Lower lobe of right lung (tissue), 2 donors: ENCODE data around the gene PSME3. TPM values are rescaled to one million over a fixed set of nuclear protein-coding genes. Genes with fewer than 3 reads are reported as not detected.

Experiments
- ATAC-seq, 2 donors: fragments of 200-7000 bp; cut with Tn5 transposase; one replicate each; pipeline ENCODE4 v1.9.1; 2020 to 2022; ENCODE audit warnings: mild to moderate bottlenecking in 2 of 2, moderate library complexity in 2 of 2
- DNase-seq: peaks from one replicate; pipeline ENCODE4 v3.0.0-alpha.2; 2020
- H3K27ac ChIP-seq: fragments of 200-600 bp; one replicate; pipeline ENCODE4 v1.8.0; 2022
- H3K27me3 ChIP-seq: fragments of 200-600 bp; one replicate; pipeline ENCODE4 v1.8.0; 2022; ENCODE audit warnings: low read depth
- H3K36me3 ChIP-seq: fragments of 200-600 bp; one replicate; pipeline ENCODE4 v1.8.0; 2022; ENCODE audit warnings: mild to moderate bottlenecking
- H3K4me1 ChIP-seq: fragments of 200-600 bp; one replicate; pipeline ENCODE4 v1.8.0; 2022
- H3K4me3 ChIP-seq: fragments of 200-600 bp; one replicate; pipeline ENCODE4 v1.8.0; 2022; ENCODE audit warnings: mild to moderate bottlenecking
- H3K9me3 ChIP-seq: fragments of 200-600 bp; one replicate; pipeline ENCODE4 v1.8.0; 2022
- intact Hi-C: fragments of 100-400 bp; cut with DNase I; formaldehyde crosslinking; loops from one replicate; pipeline ENCODE4 v1.11.0; 2022
- total RNA-seq: library from RNA; stranded (reverse); fragmentation: NEBNext Ultra II Directional; extraction: Animal tissue kit (Norgen Biotek cat#: 25700); gene quantifications from one replicate; pipeline ENCODE4 v1.2.1, GENCODE V29; 2021
- TF ChIP-seq, protein P1 (sequence below): fragments of 200-600 bp; IDR thresholded peaks from one replicate; pipeline ENCODE4 v1.8.0; 2022; ENCODE audit warnings: antibody characterized with exemption, mild to moderate bottlenecking
- donor health status: DM: no; HTN: yes; CAD: no; lungs with severe emphysema.

The PSME3 gene
- total RNA-seq, 1 donor from 2014 or later = 81.6 TPM

DNA sequence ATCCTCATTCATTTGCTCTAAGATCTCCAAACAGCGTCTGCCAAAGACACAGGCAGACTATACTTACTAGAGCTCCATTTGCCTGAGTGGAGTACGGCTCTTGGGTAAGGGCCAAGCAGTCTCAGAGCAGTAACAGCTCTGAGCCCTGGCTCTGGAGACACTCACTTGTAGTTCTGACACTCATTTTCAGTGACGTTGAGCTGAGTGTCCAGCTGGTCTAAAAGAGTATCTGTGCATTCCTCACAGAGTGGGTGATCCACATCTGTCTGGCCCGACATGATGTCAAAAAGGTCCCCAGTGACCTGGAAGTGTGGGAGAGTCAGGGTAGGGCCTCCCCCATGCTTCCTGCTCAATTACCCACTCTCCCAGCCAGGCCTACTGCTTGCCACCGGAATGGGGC, 14.8 kb upstream of the PSME3 start:
- H3K4me3 ChIP-seq = no peak overlapping the region
- peaks cover 17% of the 10 kb centered on the region for H3K4me1 ChIP-seq
- ATAC-seq (no peak), DNase-seq (no peak)
- intact Hi-C loops = no loop called here
- no peaks in the 10 kb centered on the region for H3K9me3 ChIP-seq
- H3K27ac ChIP-seq = no peak overlapping the region
- peaks cover 94% of the 10 kb centered on the region for H3K36me3 ChIP-seq
- no peaks in the 10 kb centered on the region for H3K27me3 ChIP-seq
- TF ChIP-seq, protein P1, sequence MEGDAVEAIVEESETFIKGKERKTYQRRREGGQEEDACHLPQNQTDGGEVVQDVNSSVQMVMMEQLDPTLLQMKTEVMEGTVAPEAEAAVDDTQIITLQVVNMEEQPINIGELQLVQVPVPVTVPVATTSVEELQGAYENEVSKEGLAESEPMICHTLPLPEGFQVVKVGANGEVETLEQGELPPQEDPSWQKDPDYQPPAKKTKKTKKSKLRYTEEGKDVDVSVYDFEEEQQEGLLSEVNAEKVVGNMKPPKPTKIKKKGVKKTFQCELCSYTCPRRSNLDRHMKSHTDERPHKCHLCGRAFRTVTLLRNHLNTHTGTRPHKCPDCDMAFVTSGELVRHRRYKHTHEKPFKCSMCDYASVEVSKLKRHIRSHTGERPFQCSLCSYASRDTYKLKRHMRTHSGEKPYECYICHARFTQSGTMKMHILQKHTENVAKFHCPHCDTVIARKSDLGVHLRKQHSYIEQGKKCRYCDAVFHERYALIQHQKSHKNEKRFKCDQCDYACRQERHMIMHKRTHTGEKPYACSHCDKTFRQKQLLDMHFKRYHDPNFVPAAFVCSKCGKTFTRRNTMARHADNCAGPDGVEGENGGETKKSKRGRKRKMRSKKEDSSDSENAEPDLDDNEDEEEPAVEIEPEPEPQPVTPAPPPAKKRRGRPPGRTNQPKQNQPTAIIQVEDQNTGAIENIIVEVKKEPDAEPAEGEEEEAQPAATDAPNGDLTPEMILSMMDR = no peak

DNA sequence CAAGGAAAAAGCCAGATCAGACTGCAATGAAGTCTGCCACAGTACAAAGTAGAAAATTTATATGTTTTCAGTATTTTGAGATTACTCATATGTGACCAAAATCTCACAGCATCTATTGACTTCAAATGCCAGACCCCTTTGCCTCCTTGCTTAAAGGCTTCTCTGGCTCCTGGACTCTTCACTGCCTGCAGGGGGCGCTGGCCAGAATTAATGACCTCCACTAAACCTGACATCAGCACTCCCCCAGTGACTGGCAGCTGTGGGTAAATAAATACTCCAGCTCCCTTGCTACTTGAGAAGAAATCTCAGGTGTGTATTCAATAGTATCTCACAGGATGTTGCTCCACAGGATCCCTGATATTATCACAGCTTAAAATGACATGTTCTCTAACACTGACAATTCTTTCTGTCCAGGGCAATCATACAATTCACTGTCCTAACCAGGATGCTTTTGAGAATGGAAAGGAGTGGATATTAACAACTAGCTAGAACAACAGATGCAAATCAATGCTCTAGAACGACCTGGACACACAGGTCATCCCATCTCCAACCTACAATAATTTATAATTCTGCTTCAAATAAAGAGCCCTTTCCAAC, 13.2 kb upstream of the PSME3 start:
- Histone ChIP-seq H3K4me1 (peaks cover 19% of the 10 kb centered on the region), H3K4me3 (no peak overlapping the region), H3K36me3 (peaks cover 78% of the 10 kb centered on the region)

DNA sequence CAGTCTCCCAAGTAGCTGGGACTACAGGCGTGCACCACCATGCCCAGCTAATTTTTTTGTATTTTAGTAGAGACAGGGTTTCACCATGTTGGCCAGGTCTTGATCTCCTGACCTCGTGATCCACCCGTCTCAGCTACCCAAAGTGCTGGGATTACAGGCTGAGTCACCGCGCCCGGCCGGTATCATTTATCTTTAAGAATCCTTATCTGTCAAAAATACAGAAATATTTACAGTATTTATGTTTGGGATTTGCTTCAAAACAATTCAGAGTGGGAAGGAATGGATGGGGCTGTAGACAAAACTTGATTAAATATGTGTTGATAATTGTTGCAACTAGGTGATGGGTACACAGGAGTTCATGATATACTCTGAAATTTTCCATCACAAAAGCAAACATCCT, 12.0 kb upstream of the PSME3 start:
- TF ChIP-seq, protein P1 = no peak
- intact Hi-C loops = no loop called here
- no peaks in the 10 kb centered on the region for H3K9me3 ChIP-seq

More for the DNA sequence above, 13.2 kb upstream of the PSME3 start:
- ATAC-seq = no peak
- H3K9me3 ChIP-seq = no peaks in the 10 kb centered on the region
- peak; percentile 73 for DNase-seq
- no peaks in the 10 kb centered on the region for H3K27me3 ChIP-seq
- H3K27ac ChIP-seq = no peak overlapping the region
- intact Hi-C loops = no loop called here
- TF ChIP-seq, protein P1 = peak; percentile 72

DNA sequence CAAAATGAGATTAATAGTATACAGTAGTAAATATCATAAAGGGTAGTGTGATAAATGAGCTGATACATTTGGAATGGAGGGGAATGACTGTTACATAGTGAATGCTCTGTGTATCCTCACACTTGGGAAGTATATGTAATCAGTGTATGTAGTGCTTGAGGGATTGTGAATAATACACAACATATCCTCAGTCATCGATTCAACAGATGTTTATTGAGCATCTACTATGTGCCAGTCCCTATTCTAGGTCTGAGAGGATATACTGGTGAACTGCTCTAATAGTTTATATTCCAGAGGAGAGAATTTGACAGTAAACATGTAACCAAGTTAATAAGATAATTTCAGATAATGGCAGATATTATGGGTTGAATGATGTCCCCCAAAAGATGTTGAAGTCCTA, 5.7 kb upstream of the PSME3 start:
- ATAC-seq (no peak), DNase-seq (no peak)
- TF ChIP-seq, protein P1 = no peak
- Histone ChIP-seq H3K4me3 (no peak overlapping the region), H3K27ac (no peak overlapping the region), H3K27me3 (no peaks in the 10 kb centered on the region), H3K9me3 (no peaks in the 10 kb centered on the region), H3K36me3 (peaks cover 3% of the 10 kb centered on the region), H3K4me1 (peaks cover 16% of the 10 kb centered on the region)
- intact Hi-C loops = no loop called here

More for the DNA sequence above, 12.0 kb upstream of the PSME3 start:
- Histone ChIP-seq H3K27me3 (no peaks in the 10 kb centered on the region), H3K4me3 (no peak overlapping the region), H3K36me3 (peaks cover 66% of the 10 kb centered on the region), H3K4me1 (peaks cover 19% of the 10 kb centered on the region), H3K27ac (no peak overlapping the region)
- no peak for DNase-seq
- no peak for ATAC-seq

DNA sequence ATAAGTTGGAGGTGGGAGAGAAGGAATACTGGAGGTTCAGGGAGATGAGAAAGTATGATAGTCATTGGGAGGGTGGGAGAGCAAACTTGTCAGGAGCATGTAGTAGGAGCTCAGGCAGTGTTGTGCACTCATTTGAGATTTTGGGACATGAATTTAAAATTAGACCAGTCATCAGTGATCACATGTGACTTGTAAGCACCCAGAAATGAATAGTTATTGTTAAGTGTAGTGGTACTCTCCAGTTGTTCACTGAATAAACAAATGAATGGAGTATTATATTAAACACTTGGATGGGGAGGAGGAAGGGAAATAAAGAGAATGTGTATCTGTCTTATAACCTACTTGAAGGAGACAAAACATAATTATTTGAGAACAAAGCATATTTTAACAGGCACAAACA, 2.2 kb upstream of the PSME3 start:
- TF ChIP-seq, protein P1 = no peak
- ATAC-seq (no peak), DNase-seq (no peak)
- no peak overlapping the region for H3K27ac ChIP-seq
- intact Hi-C loops = no loop called here
- H3K27me3 ChIP-seq = no peaks in the 10 kb centered on the region
- H3K36me3 ChIP-seq = peaks cover 14% of the 10 kb centered on the region
- H3K4me3 ChIP-seq = no peak overlapping the region
- H3K4me1 ChIP-seq = peaks cover 26% of the 10 kb centered on the region
- no peaks in the 10 kb centered on the region for H3K9me3 ChIP-seq
